ENCODE data around the gene C5orf63.
"Not testable (repeated sequence)": the region's sequence is repeated elsewhere in the genome, so short reads cannot be mapped to it uniquely, and the experiment has no call there.

C5orf63 gene

DNA sequence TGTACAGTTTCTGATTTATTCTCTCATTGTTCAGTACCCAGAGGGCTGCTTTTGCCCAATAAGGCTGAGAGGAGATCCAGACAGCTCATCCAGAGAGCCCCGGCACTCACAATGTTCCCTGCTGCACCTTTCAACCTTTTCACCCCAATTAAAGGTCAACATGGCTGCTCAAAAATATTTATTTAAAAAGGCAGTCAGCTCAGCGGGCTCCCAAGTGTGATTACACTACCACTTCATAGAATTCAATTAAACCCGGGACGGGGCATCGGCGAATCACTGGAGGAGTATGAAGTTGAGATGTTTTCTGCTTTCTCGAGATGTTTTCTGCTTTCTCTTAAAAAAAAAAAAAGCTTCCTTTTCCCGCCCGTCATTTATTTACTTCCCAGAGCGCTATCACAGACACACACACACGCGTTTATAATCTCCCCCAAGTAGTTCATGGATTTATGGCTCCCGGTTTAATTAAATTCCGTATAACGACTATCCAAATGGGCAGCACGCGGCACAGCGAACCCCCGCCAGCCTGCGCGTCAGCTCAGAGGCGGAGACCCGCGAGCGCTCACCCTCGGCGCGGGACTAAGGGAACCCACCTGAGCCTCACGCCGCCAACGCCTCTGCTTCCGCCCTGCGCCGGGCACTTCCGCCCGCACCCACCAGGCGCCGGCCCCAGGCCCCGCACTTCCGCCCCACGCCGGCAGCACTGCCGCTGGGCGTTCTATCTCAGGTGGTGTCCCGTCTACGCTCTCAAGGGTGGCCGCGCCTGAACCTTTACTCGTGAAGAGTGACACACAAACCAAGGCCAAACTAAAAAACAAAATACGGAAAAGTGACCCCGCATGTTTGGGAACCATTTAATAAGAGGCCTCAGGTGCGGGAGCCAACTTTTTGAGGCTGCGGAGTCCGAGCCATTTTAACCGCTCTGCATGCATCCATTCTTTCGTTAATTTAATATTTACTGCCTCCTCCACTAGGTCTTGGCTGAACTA is at the start of gene C5orf63:
C5orf63 (minus strand) TSS at position 642 of the 986 bp plus-strand sequence. CDS start 14,507 bp downstream, outside the sequence.
- DNase-seq (ENCODE audit: low read depth in 2 of 2), result peak; percentile 40 to 44

DNA sequence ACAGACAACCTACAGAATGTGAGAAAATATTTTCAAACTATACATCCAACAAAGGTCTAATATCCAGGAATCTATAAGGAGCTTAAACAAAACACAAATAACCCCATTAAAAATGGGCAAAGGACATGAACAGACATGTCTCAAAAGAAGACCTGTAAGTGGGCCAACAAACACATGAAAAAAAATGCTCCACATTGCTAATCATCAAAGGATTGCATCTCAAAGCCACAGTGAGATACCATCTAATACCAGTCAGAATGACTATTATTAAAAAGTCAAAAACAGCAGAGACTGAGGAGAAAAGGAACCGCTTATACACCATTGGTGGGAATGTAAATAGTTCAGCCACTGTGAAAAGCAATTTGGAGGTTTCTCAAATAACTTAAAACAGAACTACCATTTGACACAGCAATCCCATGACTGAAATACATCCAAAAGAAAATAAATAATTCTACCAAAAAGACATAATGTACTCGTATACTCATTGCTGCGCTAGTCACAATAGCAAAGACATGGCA is 39.1 kb upstream of the C5orf63 start:
- DNase-seq (ENCODE audit: low read depth in 2 of 2), result no peak

DNA sequence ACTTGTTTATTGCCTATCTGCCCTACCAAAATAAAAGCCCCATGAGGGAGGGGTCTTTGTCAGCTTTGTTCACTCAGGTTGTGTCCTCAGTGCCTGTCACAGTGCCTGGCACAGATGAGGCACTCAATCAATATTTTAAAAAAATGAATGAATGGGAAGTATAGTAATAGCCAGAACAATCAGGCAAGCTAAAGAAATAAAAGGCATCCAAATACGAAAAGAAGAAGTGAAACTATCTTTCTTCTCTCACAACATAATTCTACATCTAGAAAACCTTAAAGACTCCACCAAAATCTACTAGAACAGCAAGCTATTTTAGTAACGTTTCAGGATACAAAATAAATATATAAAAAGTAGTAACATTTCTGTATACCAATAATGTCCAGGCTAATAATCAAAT is 37.8 kb upstream of the C5orf63 start:
- DNase-seq (ENCODE audit: low read depth in 2 of 2), result no peak

DNA sequence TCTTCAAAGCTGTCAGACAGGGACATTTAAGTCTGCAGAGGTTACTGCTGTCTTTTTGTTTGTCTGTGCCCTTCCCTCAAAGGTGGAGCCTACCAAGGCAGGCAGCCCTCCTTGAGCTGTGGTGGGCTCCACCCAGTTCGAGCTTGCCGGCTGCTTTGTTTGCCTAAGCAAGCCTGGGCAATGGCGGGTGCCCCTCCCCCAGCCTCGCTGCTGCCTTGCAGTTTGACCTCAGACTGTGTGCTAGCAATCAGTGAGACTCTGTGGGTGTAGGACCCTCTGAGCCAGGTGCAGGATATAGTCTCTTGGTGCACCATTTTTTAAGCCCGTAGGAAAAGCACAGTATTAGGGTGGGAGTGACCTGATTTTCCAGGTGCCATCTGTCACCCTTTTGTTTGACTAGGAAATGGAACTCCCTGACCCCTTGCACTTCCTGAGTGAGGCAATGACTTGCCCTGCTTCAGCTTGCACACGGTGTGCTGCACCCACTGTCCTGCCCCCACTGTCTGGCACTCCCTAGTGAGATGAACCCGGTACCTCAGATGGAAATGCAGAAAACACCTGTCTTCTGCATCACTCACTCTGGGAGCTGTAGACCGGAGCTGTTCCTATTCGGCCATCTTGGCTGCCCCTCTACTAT is 35.4 kb upstream of the C5orf63 start:
- DNase-seq (ENCODE audit: low read depth in 2 of 2), result not testable (repeated sequence)

DNA sequence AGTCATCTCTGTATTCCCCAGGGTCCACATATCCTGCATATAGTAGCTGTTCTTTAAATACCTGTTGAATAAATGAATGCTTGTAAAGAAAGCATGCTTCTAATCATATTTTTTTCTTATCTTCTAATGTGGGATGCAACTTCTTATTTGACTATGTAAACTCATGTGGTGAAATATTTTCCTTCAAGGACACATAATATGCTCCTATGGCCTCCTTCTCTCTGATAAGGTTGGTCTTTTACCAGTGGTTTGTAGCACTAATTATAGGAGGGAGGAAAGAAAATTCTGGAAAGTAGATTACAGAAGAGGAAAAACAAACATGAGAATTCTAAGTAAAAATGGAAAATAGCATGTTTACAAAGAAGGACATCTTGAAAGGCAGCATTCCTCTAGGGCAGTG is 28.6 kb upstream of the C5orf63 start:
- no peak for DNase-seq (ENCODE audit: low read depth in 2 of 2)

GRCh38 chr5:127101533-127101932 is 28.2 kb upstream of the C5orf63 start:
- no peak for DNase-seq (ENCODE audit: low read depth in 2 of 2)

DNA sequence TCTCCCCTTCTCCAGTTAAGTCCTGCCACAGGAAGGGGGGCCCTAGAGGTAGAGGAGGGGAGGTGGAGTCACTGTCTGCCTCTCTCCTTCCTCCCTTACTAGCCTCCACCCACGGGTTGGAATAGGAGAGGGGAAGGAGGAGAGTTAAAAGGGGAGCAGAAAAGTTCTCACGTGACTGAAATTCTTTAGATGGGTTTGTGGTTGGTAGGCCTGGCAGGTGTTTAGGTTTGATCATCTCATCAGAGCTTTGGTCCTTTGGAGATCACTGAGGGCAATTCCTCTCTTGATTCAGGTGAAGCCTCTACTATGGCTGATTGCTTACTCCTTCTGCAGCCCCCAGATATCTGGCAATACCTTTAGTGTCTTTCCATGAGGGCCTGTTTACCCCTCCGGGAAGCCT is 24.9 kb upstream of the C5orf63 start:
- DNase-seq (ENCODE audit: low read depth in 2 of 2), result no peak

GRCh38 chr5:127097278-127097677 is 24.0 kb upstream of the C5orf63 start:
- DNase-seq (ENCODE audit: low read depth in 2 of 2), result no peak

DNA sequence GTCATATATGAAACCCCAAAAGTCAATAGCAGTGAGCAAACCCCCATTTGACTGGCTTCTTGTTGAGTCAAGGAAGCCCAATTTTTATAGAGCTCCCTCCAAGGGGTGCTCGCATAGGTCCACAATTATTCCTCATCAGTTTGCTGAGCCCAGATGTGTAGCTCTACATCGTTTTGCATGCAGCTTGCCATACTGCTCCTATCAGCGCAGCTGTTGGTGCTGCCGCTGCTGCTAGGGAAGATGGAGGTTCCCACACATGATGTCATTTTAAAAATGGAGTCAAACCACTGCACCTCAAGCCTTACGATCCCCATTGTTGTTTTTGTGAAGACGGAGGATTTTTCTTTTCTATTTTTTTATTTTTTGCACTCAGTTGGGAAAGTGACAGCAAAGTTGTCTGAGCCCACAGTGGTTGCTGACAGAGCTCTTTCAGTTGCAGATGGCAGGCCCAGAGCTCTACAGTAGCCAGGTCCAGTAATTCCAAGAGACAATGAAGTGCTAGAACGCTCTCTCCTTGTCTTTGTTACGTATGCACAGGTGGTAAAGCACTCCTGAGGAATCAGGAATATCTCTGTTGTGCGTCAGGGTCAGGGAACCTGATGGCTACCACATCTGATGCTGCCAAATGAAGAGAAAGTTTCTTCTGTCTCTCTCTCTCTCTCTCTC is 23.2 kb upstream of the C5orf63 start:
- no peak for DNase-seq (ENCODE audit: low read depth in 2 of 2)

DNA sequence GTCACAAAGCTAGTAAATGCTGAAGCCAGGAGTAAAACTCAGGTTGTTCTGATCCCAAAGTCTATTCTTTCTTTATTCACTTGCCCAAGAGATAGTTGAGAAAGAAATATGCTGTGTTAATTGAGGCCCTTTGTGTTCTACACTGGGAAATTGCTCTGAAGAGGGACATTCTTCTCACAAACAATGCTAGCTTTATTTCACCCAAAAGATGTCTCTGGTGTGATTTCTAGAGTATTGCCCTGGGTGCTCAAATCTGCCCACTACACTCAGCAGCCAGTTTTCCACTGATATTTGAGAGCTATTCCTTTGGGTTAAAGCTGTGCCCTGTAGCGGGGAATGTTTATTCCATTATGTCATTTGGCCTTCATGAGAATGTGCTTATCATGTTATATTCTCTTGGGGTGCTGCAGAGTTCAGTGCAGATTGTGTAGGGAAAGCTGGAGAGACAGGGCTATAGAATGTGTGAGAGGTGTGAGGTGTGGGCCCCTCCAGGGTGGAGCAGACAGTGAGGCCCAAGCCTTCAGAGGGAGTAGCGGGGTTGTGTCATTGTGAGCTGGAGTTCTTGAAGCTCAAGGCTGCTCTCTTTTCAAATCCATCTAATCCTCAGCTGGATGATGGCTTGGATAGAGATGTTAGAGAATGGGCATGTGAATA is 21.0 kb upstream of the C5orf63 start:
- DNase-seq (ENCODE audit: low read depth in 2 of 2), result no peak

GRCh38 chr5:127092690-127093089 is 19.4 kb upstream of the C5orf63 start:
- DNase-seq (ENCODE audit: low read depth in 2 of 2), result no peak

- no peak for DNase-seq (ENCODE audit: low read depth in 2 of 2)
Observed at GRCh38 chr5:127089191-127089590, 15.9 kb upstream of the C5orf63 start.

- no peak for DNase-seq (ENCODE audit: low read depth in 2 of 2)
Observed at GRCh38 chr5:127088251-127088650, 14.9 kb upstream of the C5orf63 start.

GRCh38 chr5:127086589-127086988 is 13.3 kb upstream of the C5orf63 start:
- DNase-seq (ENCODE audit: low read depth in 2 of 2), result no peak

GRCh38 chr5:127085796-127086195 is 12.5 kb upstream of the C5orf63 start:
- no peak for DNase-seq (ENCODE audit: low read depth in 2 of 2)

DNA sequence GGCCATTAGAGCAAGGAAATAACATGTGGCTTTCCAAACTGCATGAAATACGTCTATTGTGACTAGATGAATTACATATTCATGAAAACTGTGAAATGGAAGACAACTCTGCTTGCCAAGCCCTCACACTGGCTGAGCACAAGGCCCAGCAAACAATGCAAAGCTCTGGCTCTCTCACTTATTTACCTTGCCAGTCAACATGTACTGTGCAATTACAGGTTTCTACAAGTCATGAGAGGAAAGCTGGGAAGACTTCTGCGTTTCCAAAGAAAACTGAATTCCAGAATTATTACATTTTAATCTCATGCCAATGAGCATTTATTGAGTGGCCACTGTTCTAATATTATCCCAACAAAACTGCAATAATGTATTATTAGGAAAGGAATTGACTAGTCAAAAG is 12.1 kb upstream of the C5orf63 start:
- DNase-seq (ENCODE audit: low read depth in 2 of 2), result no peak

GRCh38 chr5:127084656-127085055 is 11.4 kb upstream of the C5orf63 start:
- DNase-seq (ENCODE audit: low read depth in 2 of 2), result no peak

DNA sequence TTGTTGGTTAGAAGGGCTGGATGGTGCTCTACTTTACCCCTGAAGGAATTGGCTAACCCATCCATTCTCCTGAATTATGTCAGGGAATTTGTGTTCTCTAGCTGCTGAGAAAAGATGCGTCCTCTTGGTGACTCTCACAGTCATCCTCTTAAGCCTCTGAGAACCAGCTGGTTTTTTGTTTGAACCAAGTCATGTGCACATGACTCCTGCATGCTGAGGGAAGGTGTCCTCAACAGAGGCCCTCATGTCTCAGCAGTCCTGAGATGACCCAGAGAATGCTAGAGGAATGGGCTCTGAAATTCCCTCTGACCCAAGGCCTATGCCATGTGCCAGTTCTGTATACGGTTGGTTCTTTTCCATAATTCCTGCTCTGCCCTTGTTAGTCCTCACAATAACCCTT is 10.4 kb upstream of the C5orf63 start:
- no peak for DNase-seq (ENCODE audit: low read depth in 2 of 2)

DNA sequence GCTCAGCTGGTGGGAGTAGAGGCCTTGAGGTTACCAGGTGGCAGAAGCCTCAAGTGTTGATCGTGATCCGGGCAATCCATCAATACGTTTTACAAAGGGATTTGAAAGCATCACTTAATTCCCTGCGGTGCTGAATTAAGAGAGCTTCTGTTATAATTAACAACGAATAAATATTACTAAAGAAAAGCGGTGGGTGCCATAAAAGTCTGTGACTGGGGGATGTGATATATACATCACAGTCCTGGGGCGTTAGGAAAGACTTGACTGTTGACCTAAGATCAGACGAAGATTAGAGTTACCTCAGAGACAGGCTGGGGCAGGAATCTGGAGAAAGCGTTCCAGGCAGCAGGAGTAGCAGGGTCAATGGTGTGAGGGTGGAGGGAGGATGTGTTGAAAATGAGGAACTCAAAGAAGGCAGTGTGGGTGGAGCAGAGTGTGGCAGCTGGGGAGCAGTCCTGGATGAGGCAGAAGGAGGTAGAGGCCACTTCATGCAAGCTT is 6.7 kb upstream of the C5orf63 start:
- DNase-seq (ENCODE audit: low read depth in 2 of 2), result no peak

DNA sequence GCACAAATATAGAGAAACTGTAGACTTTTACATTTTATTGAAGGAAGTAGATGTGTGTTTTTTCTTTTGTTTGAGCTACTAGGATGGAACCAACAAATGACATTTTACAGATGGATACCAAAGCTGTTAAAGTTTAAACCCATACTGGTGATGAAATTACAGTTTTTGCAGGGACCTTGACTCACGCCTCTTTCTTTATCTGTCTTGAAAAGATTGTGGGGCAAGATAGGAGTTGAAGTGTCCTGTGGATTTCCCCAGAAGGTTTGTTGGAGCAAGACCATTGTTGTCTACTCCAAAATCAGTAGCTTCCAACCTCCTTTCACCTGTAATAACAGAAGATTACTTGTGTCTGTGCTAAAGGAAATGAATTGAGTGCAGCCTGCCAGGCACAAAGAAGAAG is 4.1 kb upstream of the C5orf63 start:
- DNase-seq (ENCODE audit: low read depth in 2 of 2), result no peak

- no peak for DNase-seq (ENCODE audit: low read depth in 2 of 2)
Observed at GRCh38 chr5:127076315-127077129, 3.2 kb upstream of the C5orf63 start.

Data from stimulated activated CD4-positive, alpha-beta T cell treated with anti-CD3 and anti-CD28 coated beads, Interleukin-1b, Interleukin-23, amount 100 ng/mL, for 1 hour (primary cell).